NAMALWA (cell line): ENCODE results near the gene SCRN2.

ENCODE experiments used
- DNase-seq: peaks from one replicate; pipeline ENCODE4 v3.0.0-alpha.2; 2015; ENCODE audit warnings: low spot score

Gene SCRN2

DNA sequence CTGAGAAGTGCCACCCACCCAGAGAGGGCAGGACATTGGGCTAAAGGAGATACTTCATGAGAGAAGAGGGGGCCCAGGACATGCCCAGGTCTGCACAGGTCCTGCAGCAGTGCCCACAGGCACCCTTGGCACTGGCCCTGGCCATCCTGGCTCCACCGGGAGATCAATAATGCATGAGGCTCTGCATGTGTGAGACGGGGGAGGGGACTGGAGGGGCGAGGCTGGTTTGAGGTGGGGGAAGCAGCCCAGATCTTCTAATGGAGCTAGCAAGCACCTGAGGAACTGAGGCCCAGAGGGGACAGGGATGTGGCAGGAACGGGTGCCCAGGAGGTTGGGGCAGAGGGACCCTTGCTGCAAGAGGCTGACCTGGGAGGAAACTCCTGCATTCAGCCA is 20.0 kb downstream of the SCRN2 start:
- no peak for DNase-seq

DNA sequence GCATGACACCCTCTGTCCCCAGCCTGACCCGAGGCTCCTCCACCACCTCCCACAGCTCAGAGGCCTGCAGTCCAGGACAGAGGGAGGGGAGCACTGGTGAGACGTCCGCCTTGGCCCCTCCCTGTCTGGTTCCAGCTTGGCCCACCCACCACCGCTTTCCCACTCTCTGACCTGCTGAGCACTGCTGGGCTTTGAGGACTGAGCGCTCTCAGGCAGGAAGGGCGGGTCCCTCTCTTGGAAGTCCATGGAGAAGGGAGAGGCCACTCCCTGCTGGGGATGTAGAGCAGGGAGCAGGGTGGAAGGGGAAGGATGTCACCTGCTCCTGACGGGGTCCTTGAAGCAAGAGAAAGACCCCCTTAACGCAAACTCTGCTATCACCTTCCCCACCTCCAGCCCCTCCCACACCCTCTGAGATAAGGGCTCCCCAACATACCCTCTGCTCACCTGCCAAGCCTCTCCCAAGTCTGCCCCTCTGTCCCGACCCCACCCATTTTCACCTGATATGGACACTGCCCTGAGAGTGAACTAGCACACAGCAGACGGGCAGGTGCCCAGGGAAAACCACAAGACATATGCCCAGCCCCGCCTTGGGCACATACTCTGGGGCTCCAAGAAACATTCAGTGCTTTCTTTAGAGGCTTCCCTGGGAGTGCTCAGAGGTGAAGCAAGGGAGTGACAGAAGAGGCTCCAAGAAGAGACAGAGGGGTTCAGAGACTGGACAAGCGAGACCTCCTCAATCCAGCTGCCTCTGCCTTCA is 20.9 kb downstream of the SCRN2 start:
- no peak for DNase-seq

DNA sequence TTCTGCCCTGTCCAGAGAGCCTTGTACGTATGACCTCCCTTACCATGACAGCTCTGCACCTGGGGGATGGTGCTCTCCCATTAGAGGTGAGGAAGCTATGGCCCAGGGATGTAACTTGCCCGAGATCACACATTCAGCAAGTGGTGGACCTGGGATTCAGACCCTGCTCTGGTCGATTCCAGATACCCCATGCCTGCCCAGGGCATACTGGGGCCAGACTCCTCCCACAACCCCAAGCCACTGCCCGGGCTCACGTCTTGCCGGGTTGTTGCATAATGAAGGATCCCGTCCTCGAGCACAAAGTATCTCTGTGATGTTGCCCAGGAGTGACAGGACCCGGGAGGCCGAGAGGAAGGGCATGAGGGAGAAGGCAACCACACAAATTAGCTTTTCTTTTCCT is 21.6 kb downstream of the SCRN2 start:
- DNase-seq = no peak

DNA sequence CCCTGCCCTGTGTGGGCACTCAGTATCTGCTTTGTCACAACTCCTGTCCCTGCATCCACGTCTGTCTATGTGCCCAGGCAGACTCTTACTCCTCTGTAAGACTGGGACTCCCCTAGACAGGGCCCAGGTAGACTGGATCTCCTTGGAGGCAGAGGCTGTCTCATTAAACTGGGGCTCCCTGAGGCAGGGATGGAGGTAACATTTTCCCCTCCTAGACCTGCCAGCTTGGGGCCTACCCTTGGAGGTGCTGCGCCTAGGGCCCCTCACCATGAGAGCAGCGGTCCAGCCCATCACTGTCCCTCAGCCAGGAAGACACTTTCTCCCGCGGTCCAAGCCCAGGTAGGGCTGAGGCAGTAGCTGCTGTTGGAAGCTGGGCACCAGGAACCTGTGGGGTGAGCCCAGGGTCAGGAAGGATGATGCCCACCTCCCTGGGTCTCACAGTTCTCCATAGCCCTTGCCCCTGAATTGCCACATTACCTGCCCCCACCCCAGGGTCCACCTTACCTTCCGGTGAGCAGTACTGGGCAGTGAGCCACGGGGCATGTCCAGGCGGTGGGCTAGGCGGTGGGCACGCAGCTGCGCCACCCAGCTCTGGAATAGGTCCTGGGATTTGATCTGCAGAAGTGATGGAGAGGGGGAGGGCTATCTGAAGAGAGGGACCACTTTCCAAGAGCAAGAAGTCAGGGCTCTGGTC is 22.9 kb downstream of the SCRN2 start:
- no peak for DNase-seq

DNA sequence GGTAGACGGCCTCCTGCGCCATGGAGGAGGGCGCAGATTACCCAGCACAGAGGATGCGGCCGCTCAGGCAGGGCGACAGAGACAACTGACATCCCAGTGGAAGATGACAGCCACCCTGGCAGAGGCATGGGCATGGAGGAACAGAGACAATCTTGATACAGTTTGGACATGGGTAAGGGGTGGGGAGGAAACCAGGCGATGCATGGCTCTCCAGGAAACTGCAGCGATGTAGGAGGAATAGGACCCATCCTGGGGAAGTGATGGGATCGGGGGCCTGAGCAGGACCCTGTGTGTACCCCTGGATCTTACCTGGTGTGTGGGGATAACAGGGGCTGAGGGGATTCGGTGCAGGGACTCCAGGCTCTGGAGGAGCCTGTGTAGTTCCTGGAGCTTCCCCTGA is 24.1 kb downstream of the SCRN2 start:
- DNase-seq = no peak

DNA sequence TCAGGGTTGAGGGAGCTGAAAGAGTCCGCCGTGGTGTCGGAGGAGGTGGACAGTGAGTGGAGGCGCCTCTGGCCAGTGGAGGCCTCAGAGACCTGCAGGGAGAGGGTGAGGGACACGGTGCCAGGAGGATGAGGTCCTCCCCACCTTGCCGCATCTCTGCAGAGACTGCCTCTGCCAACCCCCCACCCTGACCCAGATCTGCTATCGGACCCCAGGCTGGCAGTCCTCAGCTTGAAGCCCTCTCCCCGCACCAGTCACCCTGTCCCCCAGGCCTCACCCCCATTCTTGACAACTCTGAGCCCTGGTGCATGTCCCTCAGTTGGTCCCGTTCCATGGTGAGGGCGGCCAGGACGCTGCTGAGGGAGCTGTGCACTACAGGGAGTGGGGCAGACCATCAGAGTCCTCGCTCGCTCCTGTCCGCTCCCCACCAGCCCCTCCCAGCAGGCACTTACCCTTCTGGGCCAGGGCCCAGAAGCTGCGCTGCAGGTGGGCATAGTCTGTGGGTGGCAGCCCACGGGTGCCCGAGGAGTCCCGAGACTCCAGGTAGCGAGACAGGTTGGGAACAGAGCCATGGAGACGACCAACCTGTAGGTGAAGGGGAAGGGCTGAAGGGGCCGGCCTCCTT is 24.9 kb downstream of the SCRN2 start:
- DNase-seq = no peak

DNA sequence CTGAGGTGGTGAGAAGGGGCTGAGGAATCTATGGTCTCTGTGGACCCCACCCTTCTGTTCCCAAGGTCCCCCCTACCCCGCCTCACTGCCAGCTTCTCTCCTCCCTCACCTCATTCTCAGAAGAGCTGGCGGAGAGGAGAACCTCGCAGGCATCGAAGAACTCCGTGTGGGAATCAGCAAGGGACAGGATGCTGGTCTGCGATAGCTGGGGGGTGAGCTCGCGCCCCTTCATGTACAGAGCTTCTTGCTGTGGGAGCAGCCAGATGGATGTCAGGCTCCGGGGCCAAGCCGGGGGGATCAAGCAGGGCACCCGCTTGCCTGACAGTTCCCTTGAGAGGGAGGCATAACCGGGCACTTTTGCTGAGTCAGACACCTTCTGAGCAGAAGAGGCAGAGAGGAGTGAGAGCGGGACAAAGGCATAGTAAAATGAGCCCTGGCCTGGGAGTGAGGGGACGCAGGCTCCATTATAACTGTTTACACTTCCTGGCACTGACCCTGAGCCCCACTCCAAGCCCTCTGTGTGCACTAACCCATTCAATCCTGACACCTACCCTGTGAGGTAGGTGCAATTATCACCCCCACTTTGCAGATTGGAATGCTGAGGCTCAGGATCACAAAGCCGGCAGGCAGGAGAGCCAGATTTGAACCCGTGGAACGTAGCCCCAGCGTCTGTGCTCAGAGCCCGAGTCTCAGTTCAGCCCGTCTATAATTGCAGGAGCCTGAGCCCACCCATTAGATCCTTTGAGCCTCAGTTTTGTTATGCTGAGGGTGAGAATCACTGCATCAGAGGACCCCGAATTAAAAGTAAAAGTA is 25.8 kb downstream of the SCRN2 start:
- no peak for DNase-seq

DNA sequence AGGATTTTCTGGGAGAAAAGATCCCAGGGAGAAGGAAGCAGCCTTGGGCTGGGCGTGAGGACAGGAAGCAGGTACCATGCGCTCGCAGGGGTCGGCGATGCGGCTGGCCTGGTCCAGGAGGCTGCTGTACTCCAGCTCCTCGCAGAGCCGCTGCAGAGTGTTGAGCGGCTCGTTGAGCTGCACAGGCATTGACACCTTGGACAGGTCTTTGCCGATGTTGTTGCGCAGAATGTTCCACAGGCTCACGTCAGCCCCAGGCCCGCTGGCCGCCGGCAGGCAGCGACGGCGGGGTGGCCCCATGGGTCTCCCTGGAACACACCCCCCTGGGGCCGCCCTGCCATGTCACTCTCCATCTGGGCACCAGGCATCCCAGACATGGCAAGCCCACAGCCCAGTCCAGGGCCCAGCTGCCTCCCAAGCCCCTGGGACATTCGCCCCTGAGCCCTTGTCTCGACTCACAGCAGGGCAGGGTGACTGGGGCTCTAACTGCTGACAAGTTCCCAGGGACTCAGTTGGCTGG is 27.5 kb downstream of the SCRN2 start:
- no peak for DNase-seq

DNA sequence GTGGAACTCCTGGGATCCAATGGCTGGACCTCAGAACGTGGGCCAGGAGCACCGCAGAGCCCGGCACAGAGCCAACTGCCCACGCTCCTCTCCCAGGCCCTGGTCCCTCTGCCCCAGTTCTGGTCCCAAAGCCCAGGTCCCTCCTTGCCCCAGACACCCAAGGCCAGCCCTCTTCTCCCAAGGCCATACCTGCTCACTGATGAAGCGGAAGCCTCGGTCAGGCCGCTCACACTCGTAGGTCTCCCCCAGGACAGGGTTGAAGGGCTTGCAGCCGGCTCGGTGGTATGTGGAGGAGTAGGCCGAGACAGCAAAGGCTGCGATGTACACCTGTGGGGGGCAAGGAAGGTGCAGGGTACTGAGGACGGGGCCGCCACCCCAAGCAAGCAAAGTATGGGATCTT is 28.0 kb downstream of the SCRN2 start:
- no peak for DNase-seq

DNA sequence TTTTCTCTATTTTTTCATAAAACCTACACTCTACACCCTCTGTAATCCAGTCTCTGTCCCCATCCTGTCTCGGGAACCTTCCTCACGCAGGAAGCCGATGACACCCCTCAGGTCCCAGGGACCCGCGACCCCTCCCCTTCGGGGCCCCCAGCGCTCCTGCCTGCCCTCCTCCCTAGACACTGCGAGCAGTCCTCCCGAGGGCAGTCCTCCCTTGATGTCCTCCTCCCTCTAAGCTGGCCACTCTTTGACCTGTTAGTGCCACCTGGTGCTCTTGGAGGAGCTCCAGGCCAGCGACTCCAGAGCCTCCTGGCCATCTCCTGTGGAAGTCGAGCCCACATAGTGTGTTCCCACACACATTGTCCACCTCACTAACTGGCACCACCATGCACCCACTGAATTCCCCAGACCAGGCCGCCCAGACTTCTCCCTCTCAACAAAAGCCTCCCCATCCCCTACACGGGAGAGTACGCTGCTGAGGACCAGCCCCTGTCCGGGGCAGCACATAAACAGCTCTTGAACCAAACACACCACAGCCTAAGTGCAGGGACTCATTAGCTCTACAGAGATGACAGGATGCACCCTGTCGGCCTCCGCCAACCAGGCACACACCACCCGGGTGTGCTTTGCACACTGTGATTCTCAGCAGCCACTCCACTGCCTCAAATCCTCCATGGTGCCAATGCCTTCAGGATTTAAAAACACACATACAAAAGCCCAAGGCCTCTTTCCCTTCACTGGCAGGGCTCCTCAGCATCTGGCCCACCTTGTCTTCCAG is 28.7 kb downstream of the SCRN2 start:
- no peak for DNase-seq

DNA sequence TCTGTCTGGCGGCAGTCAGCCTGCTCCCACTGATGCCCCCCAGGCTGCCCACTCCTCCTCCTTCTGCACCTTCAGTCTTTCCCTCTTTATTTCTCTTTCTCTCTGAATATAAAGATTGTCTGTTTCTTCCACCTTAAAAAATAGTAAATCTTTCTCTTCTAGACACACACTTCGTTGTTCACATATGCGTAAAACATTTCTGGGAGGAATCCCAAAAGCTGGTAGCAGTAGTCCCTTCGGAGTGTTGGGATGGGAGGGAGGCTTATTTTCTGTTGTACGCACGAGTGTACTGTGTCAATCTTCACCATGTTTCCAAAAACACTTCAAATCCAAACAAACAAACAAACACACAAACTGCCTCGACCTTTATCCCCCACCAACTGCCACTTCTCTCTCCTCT is 29.4 kb downstream of the SCRN2 start:
- DNase-seq = no peak

DNA sequence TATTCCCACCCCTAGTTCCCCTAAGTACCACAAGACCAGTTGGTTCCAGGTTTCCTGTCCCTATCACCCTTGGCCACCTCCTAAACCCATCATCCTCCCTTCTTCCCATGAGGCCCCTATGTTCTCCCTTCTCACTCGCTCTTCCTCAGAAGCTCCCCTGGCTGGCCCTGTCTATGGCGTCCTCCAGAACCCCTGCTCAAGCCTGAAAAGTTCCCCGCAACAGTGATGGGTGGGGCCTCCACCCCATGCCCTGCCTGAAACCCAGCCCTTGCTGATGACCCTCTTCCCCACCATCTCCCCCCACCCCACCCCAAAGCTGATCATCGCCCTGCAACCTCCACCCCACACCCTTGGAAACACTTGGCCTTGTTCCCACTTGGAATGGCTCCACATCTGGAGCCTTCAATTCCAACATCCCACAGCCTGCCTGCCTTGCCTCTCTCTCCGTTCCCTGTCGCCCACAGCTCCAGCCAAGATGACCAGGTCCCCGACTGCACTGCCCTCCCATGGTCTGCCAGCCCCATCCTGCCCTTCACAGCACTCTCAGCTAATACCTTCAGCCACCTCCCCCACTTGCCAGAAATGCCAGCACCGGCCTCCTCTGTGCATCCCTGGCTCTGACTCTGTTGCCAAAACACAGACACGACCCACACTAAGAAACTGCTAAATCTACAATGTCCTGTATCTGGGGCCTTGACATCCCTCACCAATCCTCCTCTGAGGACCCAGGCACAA is 30.0 kb downstream of the SCRN2 start:
- DNase-seq = no peak

DNA sequence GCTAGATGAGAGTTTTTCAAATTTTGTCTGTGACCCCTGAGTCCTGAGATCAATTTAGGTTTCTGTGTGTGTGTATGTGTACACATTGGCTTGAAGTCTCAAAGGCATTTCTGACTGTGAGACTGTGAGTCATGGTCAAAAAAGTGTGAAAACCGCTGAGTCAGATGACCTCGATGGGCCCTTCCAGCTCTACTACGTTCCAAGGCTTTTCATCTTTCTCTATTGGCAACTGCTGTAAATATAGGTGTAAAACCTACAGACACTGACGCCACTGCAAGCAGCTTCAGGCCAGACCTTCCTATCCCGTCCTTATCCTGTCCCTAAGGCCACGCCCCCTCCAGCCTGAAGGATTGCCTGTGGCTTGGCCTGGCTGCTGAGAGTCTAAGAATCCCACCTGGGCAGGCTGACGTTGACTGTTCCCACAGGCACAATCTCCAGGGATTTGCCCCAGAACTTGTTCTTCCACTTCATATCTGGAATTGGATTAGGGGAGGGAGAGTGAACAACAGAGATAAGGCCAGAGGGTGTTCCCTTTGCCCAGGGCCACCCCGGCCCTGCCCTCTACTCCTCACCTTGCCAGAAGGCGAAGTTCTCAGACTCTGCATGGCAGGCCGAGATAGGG is 30.8 kb downstream of the SCRN2 start:
- DNase-seq = no peak

DNA sequence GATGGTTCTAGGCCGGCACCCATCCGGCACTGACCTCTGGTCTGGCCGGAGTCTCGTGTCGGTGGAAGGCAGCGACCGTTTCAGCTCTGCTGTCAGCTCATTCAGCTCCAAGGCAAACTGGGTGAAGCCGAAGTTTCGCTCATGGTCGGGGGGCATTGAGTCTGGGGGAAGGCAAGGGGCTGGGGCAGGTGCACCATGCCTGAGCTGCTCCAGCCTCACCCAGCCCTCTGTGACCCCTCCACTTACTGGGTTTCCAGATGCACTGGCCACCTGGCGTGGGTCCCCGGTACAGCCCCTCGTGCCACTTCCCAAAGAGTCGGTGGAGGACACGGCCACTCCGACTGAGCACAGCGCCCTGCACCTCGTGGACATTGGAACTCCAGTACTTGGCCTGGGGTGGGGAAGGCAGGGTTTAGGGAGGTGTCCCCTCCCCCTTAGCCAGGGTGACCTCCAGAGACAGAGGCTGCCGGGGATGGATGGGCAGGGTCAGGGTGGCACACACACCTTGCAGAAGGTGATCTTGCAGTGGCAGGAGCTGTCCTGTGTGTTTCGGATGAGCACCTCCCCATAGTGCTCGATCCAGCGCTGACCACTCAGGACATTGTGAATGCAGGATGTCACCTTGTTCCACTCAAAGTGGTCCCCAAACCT is 32.1 kb downstream of the SCRN2 start:
- no peak for DNase-seq

DNA sequence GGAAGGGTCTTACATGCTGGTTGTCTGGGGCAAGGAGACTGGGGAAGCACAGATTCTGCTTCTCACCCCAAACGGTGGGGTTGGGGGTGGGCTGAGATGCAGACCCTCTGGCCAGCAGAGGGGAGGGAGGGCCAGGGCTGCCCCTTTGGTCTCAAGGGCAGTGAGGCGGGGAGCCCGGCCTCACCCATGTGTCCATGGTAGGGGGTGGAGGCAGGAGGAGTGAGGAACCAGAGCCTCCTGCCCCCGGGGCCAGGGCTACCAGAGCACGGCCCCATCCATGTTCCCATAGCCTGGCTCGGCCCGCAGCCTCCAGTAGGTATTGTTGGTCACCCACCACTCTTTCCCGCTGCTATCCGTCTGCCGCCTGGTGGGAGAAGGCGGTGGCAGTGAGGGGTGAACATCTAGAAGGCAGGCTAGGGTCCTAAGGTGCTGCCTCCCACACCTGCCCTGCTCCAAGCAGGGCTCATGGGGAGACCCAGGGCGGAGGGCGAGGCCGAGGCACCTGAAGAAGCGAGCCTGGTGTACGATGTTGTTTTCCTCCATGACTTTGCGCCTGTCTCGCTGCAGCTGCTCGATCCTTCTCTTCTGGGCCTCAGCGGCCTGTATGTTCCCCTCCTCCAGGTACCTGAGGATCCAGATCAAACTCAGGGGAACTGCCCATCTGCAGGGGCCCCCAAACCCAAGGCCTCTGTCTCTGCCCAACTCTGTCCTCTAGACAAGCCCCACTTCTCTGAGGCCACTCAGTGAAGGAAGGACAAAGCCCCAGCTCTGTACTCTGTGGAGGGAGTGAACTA is 32.8 kb downstream of the SCRN2 start:
- no peak for DNase-seq

DNA sequence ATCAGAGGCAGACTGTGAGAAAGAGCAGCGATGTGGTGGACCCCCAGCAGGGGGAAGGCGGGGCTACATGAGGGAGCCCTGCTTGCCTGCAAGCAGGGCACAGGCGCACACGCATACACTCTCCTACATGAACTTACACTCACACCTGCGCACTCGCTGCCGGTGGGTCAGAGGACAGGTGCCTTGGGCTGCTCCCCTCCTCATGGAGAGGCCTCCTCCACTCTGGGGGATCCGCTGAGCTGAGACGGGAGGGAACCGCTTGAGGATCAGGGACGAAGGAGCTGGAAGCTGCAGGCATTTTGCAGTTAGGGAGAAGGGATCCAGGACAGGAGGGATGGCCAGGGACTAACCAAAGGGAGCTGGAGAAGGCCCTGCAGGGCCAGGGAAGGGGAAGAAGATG is 33.7 kb downstream of the SCRN2 start:
- DNase-seq = no peak

DNA sequence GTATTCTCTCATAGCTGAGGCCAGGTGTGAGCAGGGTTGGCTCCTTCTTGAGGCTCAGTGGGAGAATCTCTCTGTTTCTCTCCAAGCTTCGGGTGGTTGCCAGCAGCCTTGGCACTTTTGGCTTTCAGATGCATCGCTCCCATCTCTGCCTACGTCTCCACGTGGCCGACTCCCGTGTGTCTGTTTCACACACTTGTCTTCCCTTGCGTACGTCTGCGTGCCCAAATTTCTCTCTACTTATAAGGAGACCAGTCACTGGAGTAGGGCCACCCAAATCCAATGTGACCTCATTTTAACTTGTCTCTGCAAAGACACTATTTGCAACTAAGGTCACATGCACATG is 34.2 kb downstream of the SCRN2 start:
- no peak for DNase-seq

DNA sequence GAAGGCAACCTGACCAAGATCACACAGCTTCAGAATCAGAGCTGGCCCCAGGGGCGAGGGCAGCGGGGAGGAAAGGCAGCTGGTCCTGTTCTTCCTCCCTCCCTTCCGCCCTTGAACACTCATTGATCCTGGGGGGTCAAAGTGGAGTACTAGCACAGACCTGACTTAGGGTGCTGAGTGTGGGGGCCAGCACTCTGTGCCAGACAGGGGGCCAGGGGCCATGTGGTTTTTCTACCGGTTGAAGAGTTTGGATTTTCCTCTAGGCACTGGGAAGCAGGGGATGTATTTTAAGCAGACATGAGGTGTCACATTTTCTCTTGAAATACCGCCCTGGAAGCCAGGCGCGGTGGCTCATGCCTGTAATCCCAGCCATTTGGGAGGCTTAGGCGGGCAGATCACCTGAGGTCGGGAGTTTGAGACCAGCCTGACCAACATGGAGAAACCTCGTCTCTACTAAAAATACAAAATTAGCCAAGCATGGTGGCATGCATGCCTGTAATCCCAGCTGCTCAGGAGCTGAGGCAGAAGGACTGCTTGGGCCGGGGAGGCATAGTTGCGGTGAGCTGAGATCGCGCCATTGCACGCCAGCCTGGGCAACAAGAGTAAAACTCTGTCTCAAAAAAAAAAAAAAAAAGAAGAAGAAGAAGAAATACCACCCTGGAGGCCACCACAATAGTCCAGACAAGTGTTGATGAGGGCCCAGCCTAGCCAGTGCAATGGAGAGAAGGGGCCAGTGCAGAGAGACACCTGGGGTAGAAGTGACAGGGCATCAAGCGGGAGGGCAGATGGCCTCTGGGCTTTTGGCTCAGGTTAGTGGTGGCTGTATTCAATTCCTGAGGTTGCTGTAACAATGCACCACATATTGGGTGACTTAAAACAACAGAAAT is 34.8 kb downstream of the SCRN2 start:
- no peak for DNase-seq
